HepG2 (cell line): Measurements from ENCODE around the gene ARMH3. TPM values are rescaled to one million over a fixed set of nuclear protein-coding genes. Genes with fewer than 3 reads are reported as not detected.

Experiments used
- ATAC-seq: fragments of 200-7000 bp; cut with Tn5 transposase; 3 replicates; pipeline ENCODE4 v1.9.1; 2020; ENCODE audit warnings: mild to moderate bottlenecking, moderate library complexity
- BruUV-seq: library from RNA; stranded (reverse); fragments of 400-500 nt; replicated peaks from 2 replicates; lab custom pipeline; 2021; lab: Mats Ljungman, UMichigan
- CTCF ChIA-PET: fragments of 300-600 bp; formaldehyde crosslinking; extraction: SDS; loops from one replicate; lab custom pipeline; 2021; ENCODE audit warnings: low total read pairs, inconsistent platforms, low intra/inter-chr PET ratio; lab: Yijun Ruan, JAX
- POLR2A ChIA-PET: fragments of 350-600 bp; sonication (Branson Sonifier 250); formaldehyde crosslinking; loops from one replicate; lab custom pipeline; 2020; ENCODE audit warnings: antibody characterized with exemption, inconsistent platforms; lab: Yijun Ruan, JAX
- DNase-seq: peaks from one replicate; pipeline ENCODE4 v3.0.0-alpha.2; 2015; ENCODE audit warnings: low spot score
- FAIRE-seq: peaks from 3 replicates; lab custom pipeline; 2011; peaks lifted over from hg19 to GRCh38; lab: Jason Lieb, UNC
- H2AFZ ChIP-seq: one replicate; pipeline ENCODE4 v1.6.1; 2011; ENCODE audit warnings: low read length, inconsistent platforms
- H3K27ac ChIP-seq: fragments of 300-600 bp; 3 replicates; pipeline ENCODE4 v1.8.0; 2011; ENCODE audit warnings: mixed run types, mild to moderate bottlenecking, mixed read lengths, low read length, inconsistent platforms; ENCODE audit not compliant: insufficient read depth; ENCODE audit errors: extremely low read length
- H3K27me3 ChIP-seq, 2 experiments: fragments of 200-600 bp in 1 of 2; 2 replicates in 1 of 2; 3 replicates in 1 of 2; pipeline versions ENCODE4 v1.6.0 to v1.8.0; 2011; ENCODE audit warnings: low read length in 2 of 2, mild to moderate bottlenecking in 2 of 2, moderate library complexity in 2 of 2, inconsistent platforms in 1 of 2; ENCODE audit not compliant: insufficient read depth in 2 of 2, control insufficient read depth in 1 of 2
- H3K36me3 ChIP-seq, 2 experiments: fragments of 200-600 bp in 1 of 2; replicated peaks in 1 of 2; 2 replicates in 1 of 2; 3 replicates in 1 of 2; pipeline versions ENCODE4 v1.5.1 to v1.8.0; 2011; ENCODE audit warnings: low read length in 2 of 2, inconsistent platforms in 1 of 2; ENCODE audit not compliant: insufficient read depth in 2 of 2, control insufficient read depth in 1 of 2
- H3K4me1 ChIP-seq: 2 replicates; pipeline ENCODE4 v1.5.1; 2012; ENCODE audit warnings: low read length, inconsistent platforms; ENCODE audit not compliant: insufficient read depth
- H3K4me2 ChIP-seq: 2 replicates; pipeline ENCODE4 v1.6.0; 2011; ENCODE audit warnings: low read depth, low read length, inconsistent platforms
- H3K4me3 ChIP-seq, 3 experiments: fragments of 200-600 bp in 1 of 3; sonication (generic), shearing (Covaris generic) in 1 of 3; replicated peaks in 1 of 3; 2 replicates each; pipeline ENCODE4 v1.5.1; 2011 to 2016; ENCODE audit warnings: low read length in 3 of 3, inconsistent platforms in 2 of 3, low read depth in 2 of 3, mild to moderate bottlenecking in 2 of 3, control low read depth in 1 of 3, mixed read lengths in 1 of 3; ENCODE audit not compliant: insufficient read depth in 1 of 3
- H3K79me2 ChIP-seq: one replicate; pipeline ENCODE4 v1.6.1; 2011; ENCODE audit warnings: low read length, inconsistent platforms; ENCODE audit not compliant: insufficient read depth
- H3K9ac ChIP-seq: 2 replicates; pipeline ENCODE4 v1.6.0; 2011; ENCODE audit warnings: mild to moderate bottlenecking, low read depth, low read length, inconsistent platforms; ENCODE audit not compliant: insufficient read depth
- H3K9me3 ChIP-seq: 2 replicates; pipeline ENCODE4 v1.5.1; 2012; ENCODE audit warnings: mild to moderate bottlenecking, low read length
- H4K20me1 ChIP-seq: 2 replicates; pipeline ENCODE4 v1.6.0; 2011; ENCODE audit warnings: inconsistent platforms, mild to moderate bottlenecking, low read length, moderate library complexity; ENCODE audit not compliant: insufficient read depth
- CHD2 ChIP-seq: IDR thresholded peaks from 2 replicates; pipeline ENCODE4 v1.6.1; 2011; ENCODE audit warnings: low read depth, low read length, improper control_type of control experiment
- ELF4 ChIP-seq: sonication (generic); formaldehyde crosslinking; IDR thresholded peaks from 2 replicates; pipeline ENCODE4 v1.5.0; 2020; ENCODE audit warnings: missing genetic modification reagents, mild to moderate bottlenecking, moderate library complexity, borderline replicate concordance
- JARID2 ChIP-seq: sonication (generic); formaldehyde crosslinking; IDR thresholded peaks from 2 replicates; pipeline ENCODE4 v1.8.1; 2023; ENCODE audit warnings: missing genetic modification reagents, inconsistent platforms; ENCODE audit not compliant: insufficient replicate concordance
- KDM5B ChIP-seq: sonication (generic); formaldehyde crosslinking; IDR thresholded peaks from 2 replicates; pipeline ENCODE4 v1.4.0; 2020; ENCODE audit warnings: missing genetic modification reagents, mild to moderate bottlenecking, borderline replicate concordance
- PHF21A ChIP-seq: sonication (generic); formaldehyde crosslinking; IDR thresholded peaks from 2 replicates; pipeline ENCODE4 v1.5.0; 2020; ENCODE audit warnings: mild to moderate bottlenecking, missing genetic modification reagents
- POLR2G ChIP-seq: fragments of 200-400 bp; formaldehyde crosslinking; IDR thresholded peaks from 2 replicates; pipeline ENCODE4 v1.6.1; 2018; ENCODE audit warnings: mild to moderate bottlenecking, low read depth, low read length, moderate library complexity
- STAG1 ChIP-seq: sonication (generic); formaldehyde crosslinking; IDR thresholded peaks from 2 replicates; pipeline ENCODE4 v1.4.0; 2020; ENCODE audit warnings: missing genetic modification reagents
- U2AF2 ChIP-seq: fragments of 200-400 bp; formaldehyde crosslinking; IDR thresholded peaks from 2 replicates; pipeline ENCODE4 v1.6.1; 2017; ENCODE audit warnings: low read depth, mild to moderate bottlenecking, low read length
- ZBTB20 ChIP-seq: sonication (generic); formaldehyde crosslinking; IDR thresholded peaks from 2 replicates; pipeline ENCODE4 v1.8.1; 2023; ENCODE audit warnings: missing genetic modification reagents, low read depth, mild to moderate bottlenecking, borderline replicate concordance
- ZBTB37 ChIP-seq: sonication (generic); formaldehyde crosslinking; IDR thresholded peaks from 2 replicates; pipeline ENCODE4 v1.4.0; 2020; ENCODE audit warnings: mild to moderate bottlenecking, missing genetic modification reagents
- ZBTB4 ChIP-seq: sonication (generic); formaldehyde crosslinking; IDR thresholded peaks from 2 replicates; pipeline ENCODE4 v1.4.0; 2020; ENCODE audit warnings: missing genetic modification reagents, mild to moderate bottlenecking, borderline replicate concordance
- ZBTB7A ChIP-seq: sonication (generic); formaldehyde crosslinking; IDR thresholded peaks from 2 replicates; pipeline ENCODE4 v1.8.0; 2022; ENCODE audit warnings: mild to moderate bottlenecking, missing genetic modification reagents
- ZNF12 ChIP-seq: sonication (generic); formaldehyde crosslinking; IDR thresholded peaks from 2 replicates; pipeline ENCODE4 v1.5.0; 2020; ENCODE audit warnings: missing genetic modification reagents
- ZNF558 ChIP-seq: sonication (generic); formaldehyde crosslinking; IDR thresholded peaks from 2 replicates; pipeline ENCODE4 v1.9.0; 2022; ENCODE audit warnings: mild to moderate bottlenecking, missing genetic modification reagents, borderline replicate concordance
- ZNF569 ChIP-seq: sonication (generic); formaldehyde crosslinking; IDR thresholded peaks from 2 replicates; pipeline ENCODE4 v1.5.0; 2020; ENCODE audit warnings: mild to moderate bottlenecking, missing genetic modification reagents, moderate library complexity, borderline replicate concordance
- ZNF83 ChIP-seq: sonication (generic); formaldehyde crosslinking; IDR thresholded peaks from 2 replicates; pipeline ENCODE4 v1.4.0; 2020; ENCODE audit warnings: missing genetic modification reagents, mild to moderate bottlenecking, borderline replicate concordance
- WGBS: methylation state at CpG from one replicate; pipeline ENCODE4 v1.1.6; 2017; ENCODE audit warnings: low lambda C conversion rate; 5-methylcytosine and 5-hydroxymethylcytosine counted together
- in situ Hi-C: cut with HindIII; loops from 2 replicates; pipeline ENCODE4 v1.10.0; 2017; ENCODE audit warnings: low pct_unique_long_range_greater_than_20kb; ENCODE audit not compliant: extremely low pct_ligation_motif_present
- intact Hi-C: fragments of 100-400 bp; cut with micrococcal nuclease; formaldehyde crosslinking; loops from one replicate; pipeline ENCODE4 v1.10.0; 2022; ENCODE audit not compliant: unreplicated experiment
- polyA plus RNA-seq, 8 experiments: library from polyadenylated mRNA; depleted of rRNA in 3 of 8; stranded (reverse) in 7 of 8; unstranded in 1 of 8; fragments of >200 nt; fragmentation: Illumina TruSeq in 4 of 8; extraction: Trizol in 4 of 8; gene quantifications; 2 replicates each; pipeline versions ENCODE4 v1.2.1 to v1.2.3, GENCODE V29; 2011 to 2016; ENCODE audit warnings: low read depth in 4 of 8, missing spikeins in 1 of 8, mixed read lengths in 1 of 8; ENCODE audit not compliant: insufficient read depth in 1 of 8
- total RNA-seq, 5 experiments: library from RNA; depleted of rRNA; stranded (reverse); fragments of >200 nt; fragmentation: Illumina TruSeq; extraction: Trizol; gene quantifications; 2 replicates each; pipeline ENCODE4 v1.2.3, GENCODE V29; 2016; ENCODE audit warnings: low read depth in 1 of 5

Gene ARMH3
- total and polyA plus RNA-seq, 2 of the 13 experiments (the other 11 are each of a cell fraction or from before 2014, with no cell fraction given): 8.4 to 16.9 TPM

GRCh38 chr10:101950213-101950612 lies 105.8 kb downstream of the ARMH3 start:
- no peak for DNase-seq
- CTCF ChIA-PET: no interaction called here
- BruUV-seq: no TSS peak
- H2AFZ ChIP-seq: no peak overlapping the region
- no peak for ATAC-seq
- TF ChIP-seq POLR2G (no peak), ZBTB7A (CRISPR knock-in tag) (no peak), ZNF569 (no peak), JARID2 (CRISPR knock-in tag) (no peak), CHD2 (no peak), ZNF558 (CRISPR knock-in tag) (no peak), KDM5B (no peak), ZBTB20 (CRISPR knock-in tag) (no peak)
- TF ChIP-seq, all 625 proteins: peak for 0
- peaks cover 10% of the 10 kb centered on the region; the same call in 1 of the 2 replicates for H3K9me3 ChIP-seq
- H3K9ac ChIP-seq: no peak overlapping the region
- H3K27me3 ChIP-seq: no peaks in the 10 kb centered on the region
- peaks cover 0 to 14% of the 10 kb centered on the region in 2 experiments; a peak in 3 of 5 replicates for H3K36me3 ChIP-seq
- no peak overlapping the region for H3K27ac ChIP-seq
- H3K4me1 ChIP-seq: no peaks in the 10 kb centered on the region
- no peak overlapping the region for H3K4me2 ChIP-seq
- H3K79me2 ChIP-seq: no peaks in the 10 kb centered on the region
- in situ Hi-C loops: no loop called here
- POLR2A ChIA-PET: no interaction called here
- no peak overlapping the region for H3K4me3 ChIP-seq
- FAIRE-seq: no peak
- intact Hi-C loops: no loop called here
- no peaks in the 10 kb centered on the region for H4K20me1 ChIP-seq

- Histone ChIP-seq H4K20me1 (no peaks in the 10 kb centered on the region), H3K27ac (no peak overlapping the region), H3K27me3 (no peaks in the 10 kb centered on the region), H3K4me2 (no peak overlapping the region), H3K36me3 (peaks cover 3 to 6% of the 10 kb centered on the region in 2 experiments; a peak in 2 of 5 replicates), H3K9me3 (no peaks in the 10 kb centered on the region), H3K9ac (no peak overlapping the region), H3K79me2 (no peaks in the 10 kb centered on the region), H2AFZ (no peak overlapping the region), H3K4me3 (no peak overlapping the region), H3K4me1 (no peaks in the 10 kb centered on the region)
- no peak for ATAC-seq
- ChIA-PET POLR2A (no interaction called here), CTCF (no interaction called here)
- in situ Hi-C loops (no loop called here), intact Hi-C loops (no loop called here)
- WGBS: 97% methylated on average over 1 of the region's 1 CpG
- FAIRE-seq: no peak
- BruUV-seq: no TSS peak
- no peak for DNase-seq
- TF ChIP-seq PHF21A (CRISPR knock-in tag) (no peak), STAG1 (CRISPR knock-in tag) (no peak), ZNF83 (CRISPR knock-in tag) (no peak), ZBTB37 (no peak), ZNF12 (CRISPR knock-in tag) (no peak), U2AF2 (no peak), ZBTB4 (CRISPR knock-in tag) (no peak), ELF4 (CRISPR knock-in tag) (no peak)
Measured at GRCh38 chr10:101941871-101942270, 114.1 kb downstream of the ARMH3 start.
